Astrocyte of the spinal cord (primary cell): ENCODE data around the gene DNAH14.
"Not testable (repeated sequence)": the region's sequence is repeated elsewhere in the genome, so short reads cannot be mapped to it uniquely, and the experiment has no call there.

Experiments
- DNase-seq: peaks from one replicate; pipeline ENCODE4 v3.0.0; 2011; ENCODE audit warnings: low read depth, low spot score
- H3K4me3 ChIP-seq: 2 replicates; pipeline ENCODE4 v1.5.1; 2011; ENCODE audit warnings: low read depth, mild to moderate bottlenecking, low read length, moderate library complexity
- CTCF ChIP-seq: IDR thresholded peaks from 2 replicates; pipeline ENCODE4 v1.5.1; 2012; ENCODE audit warnings: low read depth, mild to moderate bottlenecking, low read length, inconsistent platforms
- in situ Hi-C: cut with HindIII; loops from 2 replicates; pipeline ENCODE4 v1.10.0; 2017; ENCODE audit warnings: low sequenced_read_pairs

Gene DNAH14

GRCh38 chr1:225143001-225143400 lies 213.5 kb downstream of the DNAH14 start:
- in situ Hi-C loops: no loop called here
- no peak for DNase-seq
- H3K4me3 ChIP-seq: no peak overlapping the region
- no peak for TF ChIP-seq CTCF

GRCh38 chr1:225146478-225146877 lies 217.0 kb downstream of the DNAH14 start:
- DNase-seq: no peak
- in situ Hi-C loops: no loop called here
- H3K4me3 ChIP-seq: no peak overlapping the region
- TF ChIP-seq CTCF: no peak

DNA sequence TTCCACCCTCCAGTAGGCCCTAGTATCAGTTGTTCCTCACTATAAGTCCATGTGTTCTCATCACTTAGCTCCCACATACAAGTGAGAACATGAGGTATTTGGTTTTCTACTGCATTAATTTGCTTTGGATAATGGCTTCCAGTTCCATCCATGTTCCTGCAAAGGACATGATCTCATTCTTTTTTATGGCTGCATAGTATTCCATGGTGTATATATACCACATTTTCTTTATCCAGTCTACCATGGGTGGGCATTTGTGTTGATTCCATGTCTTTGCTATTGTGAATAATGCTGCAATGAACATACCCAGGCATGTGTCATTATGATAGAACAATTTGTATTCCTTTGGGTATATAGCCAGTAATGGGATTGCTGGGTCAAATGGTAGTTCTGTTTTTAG lies 218.3 kb downstream of the DNAH14 start:
- H3K4me3 ChIP-seq, DNase-seq, in situ Hi-C loops: not testable (repeated sequence)

- TF ChIP-seq CTCF: no peak
- H3K4me3 ChIP-seq: no peak overlapping the region
- in situ Hi-C loops: no loop called here
- DNase-seq: no peak
These were observed 222.6 kb downstream of the DNAH14 start for GRCh38 chr1:225152061-225152460.

DNA sequence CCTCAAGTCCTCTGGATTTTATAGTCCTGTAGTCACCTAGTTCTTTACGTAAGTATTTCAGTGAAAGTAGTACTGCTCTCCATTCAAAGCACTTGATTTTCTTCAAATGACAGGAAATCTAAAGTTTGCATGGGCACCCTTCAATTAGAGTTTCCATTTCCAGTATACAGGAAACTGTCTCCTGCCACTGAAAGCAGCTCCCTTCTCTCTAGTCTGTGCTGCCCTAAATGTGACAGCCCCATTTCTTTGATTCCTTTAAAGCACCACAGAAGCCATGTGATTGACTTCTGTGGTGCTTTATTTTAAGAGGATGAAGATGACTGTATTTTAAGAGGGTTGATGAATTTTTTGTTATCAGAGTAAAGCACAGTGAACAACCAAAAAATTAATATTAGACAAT lies 226.1 kb downstream of the DNAH14 start:
- H3K4me3 ChIP-seq: no peak overlapping the region
- TF ChIP-seq CTCF: no peak
- in situ Hi-C loops: no loop called here
- DNase-seq: no peak

DNA sequence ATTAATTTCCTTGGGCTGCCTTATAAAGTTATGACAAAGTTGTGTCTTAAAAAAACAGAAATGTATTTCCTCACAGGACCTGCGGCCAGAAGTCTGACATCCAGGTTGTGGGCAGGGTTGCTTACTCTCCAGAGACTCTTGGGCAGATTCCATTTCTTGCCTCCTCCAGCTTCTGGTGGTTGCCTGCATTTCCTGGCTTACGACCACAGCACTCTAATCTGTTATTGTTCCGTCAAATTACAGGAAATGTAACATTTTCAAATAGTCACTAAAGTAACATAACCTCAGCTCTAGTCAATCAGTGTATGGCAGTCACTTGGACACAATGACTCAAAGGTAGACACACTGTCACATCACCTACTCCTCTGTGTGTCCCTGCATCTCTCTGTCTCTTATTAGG lies 226.8 kb downstream of the DNAH14 start:
- peak; percentile 72 for DNase-seq
- no peak overlapping the region for H3K4me3 ChIP-seq
- in situ Hi-C loops: no loop called here
- no peak for TF ChIP-seq CTCF

- in situ Hi-C loops: no loop called here
- no peak for DNase-seq
- no peak for TF ChIP-seq CTCF
These were observed 228.8 kb downstream of the DNAH14 start for GRCh38 chr1:225158291-225158690.

More at GRCh38 chr1:225158291-225158690, 228.8 kb downstream of the DNAH14 start:
- H3K4me3 ChIP-seq: no peak overlapping the region
